Hepatocyte (in vitro differentiated cells): ENCODE data around the gene APIP. TPM values are rescaled to one million over a fixed set of nuclear protein-coding genes. Genes with fewer than 3 reads are reported as not detected.

ENCODE experiments used
- DNase-seq: peaks from one replicate; pipeline ENCODE4 v3.0.0-alpha.2; 2016; ENCODE audit warnings: low spot score
- H2AFZ ChIP-seq: fragments of 200-600 bp; sonication (generic); 2 replicates; pipeline ENCODE4 v1.6.0; 2016; ENCODE audit warnings: antibody characterized with exemption, mild to moderate bottlenecking
- H3K27ac ChIP-seq: fragments of 200-600 bp; sonication (generic); 2 replicates; pipeline ENCODE4 v1.5.1; 2016; ENCODE audit warnings: mild to moderate bottlenecking
- H3K27me3 ChIP-seq: fragments of 200-600 bp; sonication (generic); 2 replicates; pipeline ENCODE4 v1.6.1; 2016
- H3K36me3 ChIP-seq: fragments of 200-600 bp; sonication (generic); replicated peaks from 2 replicates; pipeline ENCODE4 v1.5.1; 2016; ENCODE audit warnings: low read depth; ENCODE audit not compliant: insufficient read depth
- H3K4me1 ChIP-seq: fragments of 200-600 bp; sonication (generic); 2 replicates; pipeline ENCODE4 v1.5.1; 2016; ENCODE audit warnings: mild to moderate bottlenecking, moderate library complexity; ENCODE audit not compliant: insufficient read depth
- H3K4me2 ChIP-seq: fragments of 200-600 bp; sonication (generic); 2 replicates; pipeline ENCODE4 v1.6.0; 2016
- H3K4me3 ChIP-seq: fragments of 200-600 bp; sonication (generic); 2 replicates; pipeline ENCODE4 v1.5.1; 2016; ENCODE audit warnings: mild to moderate bottlenecking
- H3K79me2 ChIP-seq: fragments of 200-600 bp; sonication (generic); 2 replicates; pipeline ENCODE4 v1.6.0; 2017; ENCODE audit warnings: mild to moderate bottlenecking
- H3K9me2 ChIP-seq: fragments of 200-600 bp; sonication (generic); replicated peaks from 2 replicates; pipeline ENCODE4 v1.6.0; 2017; ENCODE audit warnings: mild to moderate bottlenecking; ENCODE audit not compliant: insufficient read depth
- H3K9me3 ChIP-seq: fragments of 200-600 bp; sonication (generic); 2 replicates; pipeline ENCODE4 v1.5.1; 2016; ENCODE audit warnings: low read depth, mild to moderate bottlenecking
- H4K20me1 ChIP-seq: fragments of 200-600 bp; sonication (generic); 2 replicates; pipeline ENCODE4 v1.6.0; 2016; ENCODE audit warnings: mild to moderate bottlenecking; ENCODE audit not compliant: insufficient read depth, poor library complexity, severe bottlenecking
- EZH2 ChIP-seq: fragments of 200-600 bp; sonication (generic); IDR thresholded peaks from 2 replicates; pipeline ENCODE4 v1.6.1; 2016; ENCODE audit warnings: antibody characterized with exemption, mild to moderate bottlenecking, borderline replicate concordance
- EZH2phosphoT487 ChIP-seq: fragments of 200-600 bp; sonication (generic); IDR thresholded peaks from one replicate; pipeline ENCODE4 v1.6.1; 2018; ENCODE audit warnings: antibody characterized with exemption, mild to moderate bottlenecking, low read depth, moderate library complexity; ENCODE audit not compliant: unreplicated experiment, severe bottlenecking
- microRNA-seq: library from miRNA; unstranded; fragments of <30 nt; microRNA quantifications from one replicate; pipeline ENCODE4, GENCODE V29; 2017
- polyA plus RNA-seq: library from polyadenylated mRNA; unstranded; fragments of >200 nt; fragmentation: Nextera tagmentation; extraction: Ambion mirVana; gene quantifications from 2 replicates; pipeline ENCODE4 v1.2.1, GENCODE V29; 2016
- small RNA-seq: library from RNA; depleted of rRNA; stranded (forward); fragments of <200 nt; gene quantifications from one replicate; pipeline ENCODE3, GENCODE V24; 2014
- total RNA-seq: library from RNA; depleted of rRNA; stranded (reverse); fragments of >200 nt; gene quantifications from 2 replicates; pipeline ENCODE4 v1.2.3, GENCODE V29; 2014
- TF ChIP-seq, protein P1 (sequence below): fragments of 200-600 bp; sonication (generic); IDR thresholded peaks from 2 replicates; pipeline ENCODE4 v1.5.1; 2016; ENCODE audit warnings: antibody characterized with exemption, mild to moderate bottlenecking; ENCODE audit not compliant: poor library complexity

APIP gene
- total and polyA plus RNA-seq, 2 experiments from 2014 or later: 25.9 to 26.8 TPM

DNA sequence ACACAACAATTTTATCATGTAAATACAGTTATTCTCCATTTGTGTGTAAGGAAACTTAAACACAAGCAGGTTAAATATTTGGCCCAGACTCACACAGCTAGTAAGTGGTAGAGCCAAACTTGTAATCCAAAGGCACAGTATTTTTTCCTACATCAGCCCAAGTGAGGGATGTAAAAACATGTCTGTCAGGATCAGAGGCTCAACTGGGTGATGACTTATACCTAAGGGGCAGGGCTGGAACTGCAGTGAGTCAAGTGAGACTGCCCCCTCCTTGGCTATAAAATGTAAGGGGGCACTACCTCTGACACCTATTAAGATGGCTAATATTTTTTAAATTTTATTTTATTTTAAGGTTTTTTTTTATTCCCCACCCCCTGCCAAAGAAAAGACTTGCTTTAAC lies 82.6 kb downstream of the APIP start:
- H3K4me2 ChIP-seq: no peak overlapping the region
- no peak overlapping the region for H2AFZ ChIP-seq
- H3K4me3 ChIP-seq: no peak overlapping the region
- H3K27ac ChIP-seq: no peak overlapping the region
- H3K36me3 ChIP-seq: no peaks in the 10 kb centered on the region
- no peaks in the 10 kb centered on the region for H3K9me2 ChIP-seq
- no peaks in the 10 kb centered on the region for H3K27me3 ChIP-seq
- H3K79me2 ChIP-seq: no peaks in the 10 kb centered on the region
- TF ChIP-seq, protein P1, sequence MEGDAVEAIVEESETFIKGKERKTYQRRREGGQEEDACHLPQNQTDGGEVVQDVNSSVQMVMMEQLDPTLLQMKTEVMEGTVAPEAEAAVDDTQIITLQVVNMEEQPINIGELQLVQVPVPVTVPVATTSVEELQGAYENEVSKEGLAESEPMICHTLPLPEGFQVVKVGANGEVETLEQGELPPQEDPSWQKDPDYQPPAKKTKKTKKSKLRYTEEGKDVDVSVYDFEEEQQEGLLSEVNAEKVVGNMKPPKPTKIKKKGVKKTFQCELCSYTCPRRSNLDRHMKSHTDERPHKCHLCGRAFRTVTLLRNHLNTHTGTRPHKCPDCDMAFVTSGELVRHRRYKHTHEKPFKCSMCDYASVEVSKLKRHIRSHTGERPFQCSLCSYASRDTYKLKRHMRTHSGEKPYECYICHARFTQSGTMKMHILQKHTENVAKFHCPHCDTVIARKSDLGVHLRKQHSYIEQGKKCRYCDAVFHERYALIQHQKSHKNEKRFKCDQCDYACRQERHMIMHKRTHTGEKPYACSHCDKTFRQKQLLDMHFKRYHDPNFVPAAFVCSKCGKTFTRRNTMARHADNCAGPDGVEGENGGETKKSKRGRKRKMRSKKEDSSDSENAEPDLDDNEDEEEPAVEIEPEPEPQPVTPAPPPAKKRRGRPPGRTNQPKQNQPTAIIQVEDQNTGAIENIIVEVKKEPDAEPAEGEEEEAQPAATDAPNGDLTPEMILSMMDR: no peak
- TF ChIP-seq EZH2: no peak
- no peak for TF ChIP-seq EZH2phosphoT487
- no peaks in the 10 kb centered on the region for H3K9me3 ChIP-seq
- no peaks in the 10 kb centered on the region for H3K4me1 ChIP-seq
- no peaks in the 10 kb centered on the region for H4K20me1 ChIP-seq
- no peak for DNase-seq

Small RNAs within 50 kb of the gene (microRNA-seq; reads per million reads assigned to microRNA genes)
- 25.0 reads per million, percentile 43 among the genes with 10 or more reads in this experiment for gene MIR1343

Small RNAs within 50 kb of the gene (small RNA-seq; reads per million reads assigned to genes)
- 0.50 reads per million, percentile 38 among the genes with 10 or more reads in this experiment for gene MIR1343

Other genes with a start within 250 kb of the APIP start
- 44.8 TPM in 2 replicates for gene PDHX, start 239 bp upstream of the APIP start, total RNA-seq
- 46.8 and 51.6 TPM in 2 replicates for gene PDHX, start 239 bp upstream of the APIP start, polyA plus RNA-seq
- gene CD44, start 222.8 kb upstream of the APIP start, total RNA-seq: 17.5 and 23.4 TPM in 2 replicates
- 13.7 and 29.5 TPM in 2 replicates for gene CD44, start 222.8 kb upstream of the APIP start, polyA plus RNA-seq